SU-DHL-6 (cell line): Measurements from ENCODE around the gene HNF1B.

Experiments used
- H2AFZ ChIP-seq: fragments of 200-600 bp; sonication (generic); 2 replicates; pipeline ENCODE4 v1.6.1; 2014; ENCODE audit warnings: low read depth, mild to moderate bottlenecking, moderate library complexity, mixed read lengths, antibody characterized with exemption, low read length; ENCODE audit not compliant: severe bottlenecking
- H3F3A ChIP-seq: fragments of 200-600 bp; shearing (Covaris generic); 2 replicates; pipeline ENCODE4 v1.6.0; 2016; ENCODE audit warnings: antibody characterized with exemption, mild to moderate bottlenecking; ENCODE audit not compliant: insufficient read depth
- H3K27ac ChIP-seq: fragments of 200-600 bp; sonication (generic); 2 replicates; pipeline ENCODE4 v1.5.1; 2016; ENCODE audit warnings: low read depth, mild to moderate bottlenecking, low read length, moderate library complexity, mixed read lengths
- H3K27me3 ChIP-seq: fragments of 200-600 bp; sonication (generic), shearing (Covaris generic); 2 replicates; pipeline ENCODE4 v1.6.0; 2014; ENCODE audit warnings: mild to moderate bottlenecking, low read length
- H3K36me3 ChIP-seq: fragments of 200-600 bp; sonication (generic); 2 replicates; pipeline ENCODE4 v1.6.1; 2014; ENCODE audit warnings: mild to moderate bottlenecking, low read length, mixed read lengths
- H3K4me2 ChIP-seq: fragments of 300-600, 200-600 bp; shearing (Covaris generic), sonication (generic); 2 replicates; pipeline ENCODE4 v1.6.0; 2014; ENCODE audit warnings: low read length, low read depth, mild to moderate bottlenecking; ENCODE audit not compliant: poor library complexity, severe bottlenecking
- H3K4me3 ChIP-seq: fragments of 200-600 bp; sonication (generic); 2 replicates; pipeline ENCODE4 v1.5.1; 2014; ENCODE audit warnings: antibody characterized with exemption, low read length, mild to moderate bottlenecking, mixed read lengths; ENCODE audit not compliant: insufficient read depth, poor library complexity, severe bottlenecking
- H3K79me2 ChIP-seq: fragments of 200-600 bp; sonication (generic); 2 replicates; pipeline ENCODE4 v1.6.1; 2014; ENCODE audit warnings: mild to moderate bottlenecking, low read length, moderate library complexity; ENCODE audit not compliant: insufficient read depth
- H3K9ac ChIP-seq: fragments of 200-600 bp; sonication (generic); 2 replicates; pipeline ENCODE4 v1.7.0; 2014; ENCODE audit warnings: mild to moderate bottlenecking, low read length
- H3K9me2 ChIP-seq: fragments of 200-600 bp; sonication (generic); replicated peaks from 2 replicates; pipeline ENCODE4 v1.6.1; 2014; ENCODE audit warnings: low read length; ENCODE audit not compliant: insufficient read depth
- H3K9me3 ChIP-seq: fragments of 200-600 bp; sonication (generic); 2 replicates; pipeline ENCODE4 v1.6.1; 2014; ENCODE audit warnings: low read length, mixed read lengths; ENCODE audit not compliant: insufficient read depth
- H4K20me1 ChIP-seq: fragments of 200-600 bp; sonication (generic); 2 replicates; pipeline ENCODE4 v1.6.1; 2014; ENCODE audit warnings: low read depth, mild to moderate bottlenecking, antibody characterized with exemption, low read length, moderate library complexity, mixed read lengths
- CTCF ChIP-seq: fragments of 200-600 bp; sonication (generic); IDR thresholded peaks from one replicate; pipeline ENCODE4 v1.5.1; 2017; ENCODE audit warnings: antibody characterized with exemption, mild to moderate bottlenecking, low read length, moderate library complexity; ENCODE audit not compliant: insufficient read depth, poor library complexity, severe bottlenecking
- EZH2phosphoT487 ChIP-seq: fragments of 200-600 bp; sonication (generic), shearing (Covaris generic); conservative IDR thresholded peaks from 2 replicates; pipeline ENCODE4 v1.6.1; 2018; ENCODE audit warnings: mild to moderate bottlenecking, antibody characterized with exemption, low read length, moderate library complexity, mixed read lengths

HNF1B gene

DNA sequence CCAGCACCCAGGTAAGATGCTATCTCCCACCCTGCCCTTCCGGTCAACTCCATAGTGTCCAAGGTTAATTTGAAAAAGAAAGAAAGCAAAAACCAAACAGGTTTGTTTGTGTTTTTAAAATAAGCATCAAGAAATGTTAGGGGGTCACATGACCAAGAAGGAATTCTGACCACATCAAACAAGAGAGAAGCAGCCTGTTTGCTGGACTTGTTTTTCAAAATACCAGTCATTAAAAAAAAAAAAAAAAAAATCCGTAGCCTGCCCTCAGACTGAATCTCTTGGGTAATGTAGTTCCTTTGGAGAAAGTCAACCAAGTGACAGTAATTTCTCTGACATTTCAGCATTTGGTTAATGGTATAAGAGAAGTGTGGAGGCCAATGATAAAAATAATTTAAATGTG, 38.4 kb downstream of the HNF1B start:
- H3F3A ChIP-seq: no peaks in the 10 kb centered on the region
- no peaks in the 10 kb centered on the region for H3K79me2 ChIP-seq
- H3K36me3 ChIP-seq: no peaks in the 10 kb centered on the region
- H3K9me3 ChIP-seq: no peaks in the 10 kb centered on the region
- H3K4me3 ChIP-seq: no peak overlapping the region
- TF ChIP-seq CTCF (no peak), EZH2phosphoT487 (no peak)
- H3K27me3 ChIP-seq: no peaks in the 10 kb centered on the region
- H3K27ac ChIP-seq: no peak overlapping the region
- H4K20me1 ChIP-seq: no peaks in the 10 kb centered on the region
- no peak overlapping the region for H3K4me2 ChIP-seq
- no peaks in the 10 kb centered on the region for H3K9me2 ChIP-seq
- H3K9ac ChIP-seq: no peak overlapping the region
- H2AFZ ChIP-seq: no peak overlapping the region

DNA sequence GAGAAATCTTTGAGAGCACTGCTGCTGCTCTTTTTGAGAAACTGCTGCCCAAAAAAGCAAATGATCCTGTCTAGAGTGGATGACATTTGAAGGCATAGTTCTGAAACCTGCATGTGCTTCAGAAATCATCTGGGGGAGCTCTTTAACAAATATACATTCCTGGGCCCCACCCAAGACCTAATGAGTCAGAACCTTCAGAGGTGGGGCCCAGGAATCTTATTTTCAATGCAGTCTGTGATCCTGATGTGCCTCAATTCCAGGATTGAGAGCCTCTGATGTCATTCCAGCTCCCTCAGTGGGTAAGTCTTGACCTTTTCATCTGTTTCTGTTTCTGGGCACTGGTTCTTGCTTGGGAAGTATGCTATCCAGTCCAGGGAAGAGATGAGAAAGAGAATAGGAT, 42.3 kb downstream of the HNF1B start:
- Histone ChIP-seq H3K27me3 (no peaks in the 10 kb centered on the region), H3K9ac (no peak overlapping the region), H4K20me1 (no peaks in the 10 kb centered on the region), H3K79me2 (no peaks in the 10 kb centered on the region), H3K9me2 (no peaks in the 10 kb centered on the region), H3K9me3 (no peaks in the 10 kb centered on the region), H3K36me3 (no peaks in the 10 kb centered on the region), H3K4me2 (no peak overlapping the region), H3F3A (no peaks in the 10 kb centered on the region), H3K27ac (no peak overlapping the region), H3K4me3 (no peak overlapping the region), H2AFZ (no peak overlapping the region)
- no peak for TF ChIP-seq CTCF
- no peak for TF ChIP-seq EZH2phosphoT487

DNA sequence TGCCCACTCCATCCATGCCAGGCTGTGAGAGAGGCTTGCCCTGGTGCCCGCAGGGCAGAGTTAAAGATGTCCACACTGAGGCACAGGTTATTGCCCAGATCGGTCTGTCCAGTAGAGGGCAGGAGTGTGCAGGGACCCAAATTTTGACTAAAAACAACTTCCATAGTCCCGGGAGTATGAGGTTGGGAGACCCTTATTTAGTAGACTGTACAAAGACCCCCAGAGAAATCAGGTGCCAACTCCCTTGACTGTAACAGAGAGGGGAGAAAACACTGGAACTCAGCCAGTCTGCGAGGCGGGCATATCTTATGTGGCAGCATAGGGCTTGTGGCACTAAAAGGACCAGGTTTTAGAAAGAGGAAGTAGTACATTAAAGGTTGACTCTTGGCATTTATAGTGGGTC, 43.4 kb downstream of the HNF1B start:
- H3K9ac ChIP-seq: no peak overlapping the region
- H3K27ac ChIP-seq: no peak overlapping the region
- peak overlapping the region; percentile 42 for H3K4me2 ChIP-seq
- no peaks in the 10 kb centered on the region for H3K9me2 ChIP-seq
- H3K9me3 ChIP-seq: no peaks in the 10 kb centered on the region
- no peaks in the 10 kb centered on the region for H4K20me1 ChIP-seq
- H2AFZ ChIP-seq: peak overlapping the region; percentile 28
- no peaks in the 10 kb centered on the region for H3K79me2 ChIP-seq
- TF ChIP-seq CTCF (peak; percentile 95), EZH2phosphoT487 (no peak)
- H3F3A ChIP-seq: no peaks in the 10 kb centered on the region
- no peaks in the 10 kb centered on the region for H3K36me3 ChIP-seq
- H3K4me3 ChIP-seq: no peak overlapping the region
- no peaks in the 10 kb centered on the region for H3K27me3 ChIP-seq

DNA sequence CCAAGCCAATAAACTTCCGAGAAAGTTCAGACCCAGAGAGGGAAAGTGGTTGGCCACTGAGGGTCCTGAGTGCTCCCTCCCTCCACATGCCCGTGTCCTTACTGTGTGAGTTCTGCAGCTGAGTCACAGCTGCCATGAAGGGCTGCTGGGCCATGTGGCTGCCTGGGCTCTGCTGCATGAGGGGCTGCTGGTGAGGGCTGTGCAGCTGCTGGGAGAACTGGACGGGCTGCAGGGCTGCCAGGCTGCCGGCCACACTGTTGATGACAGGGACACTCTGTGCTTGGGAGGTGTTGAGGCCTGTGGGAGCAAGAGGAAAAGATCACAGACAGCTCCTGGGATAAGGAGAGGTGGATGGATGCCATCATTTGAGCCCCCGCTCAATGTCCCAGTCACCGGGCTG, 44.0 kb downstream of the HNF1B start:
- H3K9ac ChIP-seq: no peak overlapping the region
- H3K36me3 ChIP-seq: no peaks in the 10 kb centered on the region

More for the DNA sequence above, 44.0 kb downstream of the HNF1B start:
- Histone ChIP-seq H3K4me3 (no peak overlapping the region), H3K9me2 (no peaks in the 10 kb centered on the region), H4K20me1 (no peaks in the 10 kb centered on the region), H3K27ac (no peak overlapping the region), H3K79me2 (no peaks in the 10 kb centered on the region), H2AFZ (no peak overlapping the region), H3F3A (no peaks in the 10 kb centered on the region), H3K4me2 (no peak overlapping the region), H3K27me3 (no peaks in the 10 kb centered on the region), H3K9me3 (no peaks in the 10 kb centered on the region)
- TF ChIP-seq CTCF: no peak
- no peak for TF ChIP-seq EZH2phosphoT487
